ENCODE data around the gene GLS.
"Not testable (repeated sequence)": the region's sequence is repeated elsewhere in the genome, so short reads cannot be mapped to it uniquely, and the experiment has no call there.

GLS gene

DNA sequence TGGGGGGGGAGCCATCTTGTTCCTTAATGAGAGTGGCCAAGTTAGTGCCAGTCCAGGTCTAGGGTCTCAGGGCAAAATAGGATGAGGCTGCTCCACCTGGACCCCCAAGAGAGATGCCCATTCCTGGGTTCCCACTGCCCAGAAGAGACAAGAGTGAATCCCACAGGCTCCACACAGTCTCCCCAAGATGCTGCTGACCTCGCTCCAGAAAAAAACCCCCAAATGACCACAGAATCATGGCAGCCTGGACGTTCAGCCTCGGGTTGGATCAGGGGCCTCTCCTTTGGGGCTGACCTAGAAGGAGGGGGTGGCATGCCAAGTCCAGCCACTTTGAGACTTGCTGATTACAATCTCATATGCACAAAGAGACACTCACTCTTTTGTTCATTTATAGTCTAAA is 108.3 kb downstream of the GLS start:
- H3K27ac Mint-ChIP-seq = no peak overlapping the region
- no peaks in the 10 kb centered on the region for H3K27me3 Mint-ChIP-seq (ENCODE audit: low read depth, poor library complexity)
- no peak for DNase-seq
- no peak overlapping the region for H3K4me3 Mint-ChIP-seq
- peaks cover 82% of the 10 kb centered on the region for H3K36me3 Mint-ChIP-seq (ENCODE audit: low read depth)
- TF ChIP-seq, protein P1, sequence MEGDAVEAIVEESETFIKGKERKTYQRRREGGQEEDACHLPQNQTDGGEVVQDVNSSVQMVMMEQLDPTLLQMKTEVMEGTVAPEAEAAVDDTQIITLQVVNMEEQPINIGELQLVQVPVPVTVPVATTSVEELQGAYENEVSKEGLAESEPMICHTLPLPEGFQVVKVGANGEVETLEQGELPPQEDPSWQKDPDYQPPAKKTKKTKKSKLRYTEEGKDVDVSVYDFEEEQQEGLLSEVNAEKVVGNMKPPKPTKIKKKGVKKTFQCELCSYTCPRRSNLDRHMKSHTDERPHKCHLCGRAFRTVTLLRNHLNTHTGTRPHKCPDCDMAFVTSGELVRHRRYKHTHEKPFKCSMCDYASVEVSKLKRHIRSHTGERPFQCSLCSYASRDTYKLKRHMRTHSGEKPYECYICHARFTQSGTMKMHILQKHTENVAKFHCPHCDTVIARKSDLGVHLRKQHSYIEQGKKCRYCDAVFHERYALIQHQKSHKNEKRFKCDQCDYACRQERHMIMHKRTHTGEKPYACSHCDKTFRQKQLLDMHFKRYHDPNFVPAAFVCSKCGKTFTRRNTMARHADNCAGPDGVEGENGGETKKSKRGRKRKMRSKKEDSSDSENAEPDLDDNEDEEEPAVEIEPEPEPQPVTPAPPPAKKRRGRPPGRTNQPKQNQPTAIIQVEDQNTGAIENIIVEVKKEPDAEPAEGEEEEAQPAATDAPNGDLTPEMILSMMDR (IDR thresholded peaks at IDR 0.05) = no peak
- H3K9me3 Mint-ChIP-seq = no peaks in the 10 kb centered on the region
- H3K4me1 Mint-ChIP-seq = peaks cover 7% of the 10 kb centered on the region

GRCh38 chr2:190990132-190990531 is 109.5 kb downstream of the GLS start:
- DNase-seq = no peak
- Mint-ChIP-seq H3K36me3 (ENCODE audit: low read depth) (peaks cover 80% of the 10 kb centered on the region), H3K9me3 (no peaks in the 10 kb centered on the region), H3K27me3 (ENCODE audit: low read depth, poor library complexity) (no peaks in the 10 kb centered on the region), H3K27ac (peak overlapping the region; percentile 49), H3K4me1 (peaks cover 7% of the 10 kb centered on the region), H3K4me3 (no peak overlapping the region)
- TF ChIP-seq, protein P1 (IDR thresholded peaks at IDR 0.05) = no peak

- no peak for DNase-seq
- H3K9me3 Mint-ChIP-seq = no peaks in the 10 kb centered on the region
- no peak overlapping the region for H3K27ac Mint-ChIP-seq
- peaks cover 83% of the 10 kb centered on the region for H3K36me3 Mint-ChIP-seq (ENCODE audit: low read depth)
- TF ChIP-seq, protein P1 (IDR thresholded peaks at IDR 0.05) = no peak
- no peak overlapping the region for H3K4me3 Mint-ChIP-seq
- peaks cover 7% of the 10 kb centered on the region for H3K4me1 Mint-ChIP-seq
- no peaks in the 10 kb centered on the region for H3K27me3 Mint-ChIP-seq (ENCODE audit: low read depth, poor library complexity)
These were observed 112.6 kb downstream of the GLS start for GRCh38 chr2:190993292-190993643.

DNA sequence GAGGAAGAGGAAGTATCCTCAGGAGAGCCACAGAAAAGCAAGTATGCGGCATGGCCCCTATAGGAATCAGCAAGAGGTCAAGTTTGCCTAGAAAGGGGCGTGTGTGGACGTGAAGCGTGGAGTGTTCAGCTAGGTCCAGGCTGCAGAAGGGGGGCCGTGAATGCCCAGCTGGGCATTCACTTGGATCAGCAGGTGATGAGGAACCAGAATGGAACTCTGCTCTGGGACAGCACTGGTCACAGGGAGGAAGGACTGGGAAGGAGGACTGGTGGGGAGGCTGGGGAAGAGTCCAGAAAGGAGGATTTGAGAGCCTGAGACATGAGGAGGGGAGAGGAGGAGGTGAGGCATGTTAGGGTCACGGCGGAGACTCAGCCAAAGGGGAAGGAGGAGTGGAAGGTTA is 113.5 kb downstream of the GLS start:
- Mint-ChIP-seq H3K27ac (no peak overlapping the region), H3K27me3 (ENCODE audit: low read depth, poor library complexity) (no peaks in the 10 kb centered on the region), H3K9me3 (no peaks in the 10 kb centered on the region), H3K36me3 (ENCODE audit: low read depth) (peaks cover 79% of the 10 kb centered on the region), H3K4me3 (no peak overlapping the region), H3K4me1 (peaks cover 7% of the 10 kb centered on the region)
- DNase-seq = no peak
- TF ChIP-seq, protein P1 (IDR thresholded peaks at IDR 0.05) = no peak

DNA sequence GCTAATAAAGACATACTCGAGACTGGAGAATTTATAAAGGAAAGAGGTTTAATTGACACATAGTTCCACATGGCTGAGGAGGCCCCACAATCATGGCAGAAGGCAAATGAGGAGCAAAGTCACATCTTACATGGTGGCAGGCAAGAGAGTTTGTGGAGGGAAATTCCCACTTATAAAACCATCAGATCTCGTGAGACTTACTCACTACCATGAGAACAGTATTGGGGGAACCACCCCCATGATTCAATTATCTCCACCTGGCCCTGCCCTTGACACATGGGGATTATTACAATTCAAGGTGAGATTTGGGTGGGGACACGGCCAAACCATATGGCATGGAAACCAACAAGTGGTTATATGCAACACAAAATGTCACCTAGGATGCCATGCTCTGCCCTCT is 114.7 kb downstream of the GLS start:
- H3K27ac Mint-ChIP-seq; H3K4me1 Mint-ChIP-seq; H3K4me3 Mint-ChIP-seq; H3K27me3 Mint-ChIP-seq (ENCODE audit: low read depth, poor library complexity); DNase-seq; H3K9me3 Mint-ChIP-seq: not testable (repeated sequence)
- H3K36me3 Mint-ChIP-seq (ENCODE audit: low read depth) = peaks cover 79% of the 10 kb centered on the region

GRCh38 chr2:190996338-190996946 is 115.8 kb downstream of the GLS start:
- peaks cover 83% of the 10 kb centered on the region for H3K36me3 Mint-ChIP-seq (ENCODE audit: low read depth)
- DNase-seq = no peak

More at GRCh38 chr2:190996338-190996946, 115.8 kb downstream of the GLS start:
- Mint-ChIP-seq H3K4me3 (no peak overlapping the region), H3K4me1 (no peaks in the 10 kb centered on the region), H3K27me3 (ENCODE audit: low read depth, poor library complexity) (no peaks in the 10 kb centered on the region), H3K27ac (no peak overlapping the region), H3K9me3 (no peaks in the 10 kb centered on the region)
- TF ChIP-seq, protein P1 (IDR thresholded peaks at IDR 0.05) = peak; percentile 61

Data from nephron progenitor cell (in vitro differentiated cells).